MM.1S (cell line): Measurements from ENCODE around the gene CLOCK.

Experiments used
- CTCF ChIP-seq: fragments of 300-600 bp; sonication (generic); IDR thresholded peaks from 2 replicates; pipeline ENCODE4 v1.5.1; 2016; ENCODE audit warnings: antibody characterized with exemption, low read length, mixed read lengths
- EZH2 ChIP-seq: fragments of 300-600 bp; sonication (generic); optimal IDR thresholded peaks from 2 replicates; pipeline ENCODE3; 2017; ENCODE audit warnings: low read depth, mild to moderate bottlenecking, antibody characterized with exemption, low read length, mixed read lengths

GRCh38 chr4:55405073-55405472, 141.6 kb downstream of the CLOCK start:
- TF ChIP-seq CTCF = no peak
- TF ChIP-seq EZH2 = no peak
